ENCODE measurements around the gene SLC22A12.

SLC22A12 gene

DNA sequence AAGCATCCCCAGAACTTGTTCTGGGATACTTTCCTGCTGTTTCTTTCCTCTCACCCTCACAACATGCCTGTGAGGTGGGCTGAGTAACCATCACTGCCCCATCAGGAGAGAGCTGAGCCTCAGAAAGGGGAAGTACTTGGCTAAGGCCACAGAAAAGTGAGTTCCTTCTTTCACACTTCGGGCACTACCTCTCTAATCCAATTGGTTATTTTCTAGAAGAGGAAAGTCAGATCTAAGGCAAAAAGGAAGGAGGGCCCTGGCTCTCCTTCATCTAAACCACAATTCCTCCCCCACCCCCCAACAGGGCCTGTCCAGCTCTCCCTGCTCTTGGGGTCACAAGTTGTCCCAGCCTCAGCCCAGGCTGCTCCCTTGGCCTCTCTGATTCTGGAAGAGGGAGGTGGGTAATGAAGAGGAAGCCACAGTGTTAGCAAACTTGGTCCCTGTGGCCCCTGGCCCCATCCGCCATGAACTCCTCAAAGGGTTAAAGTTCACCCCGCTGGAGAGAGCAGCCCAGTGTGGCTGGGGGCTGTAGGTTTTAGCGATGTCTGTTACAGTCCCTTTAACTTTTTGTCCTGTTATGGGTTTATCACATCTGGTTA, 34.0 kb downstream of the SLC22A12 start:
- no peak for DNase-seq (ENCODE audit: low read depth in 2 of 2)

DNA sequence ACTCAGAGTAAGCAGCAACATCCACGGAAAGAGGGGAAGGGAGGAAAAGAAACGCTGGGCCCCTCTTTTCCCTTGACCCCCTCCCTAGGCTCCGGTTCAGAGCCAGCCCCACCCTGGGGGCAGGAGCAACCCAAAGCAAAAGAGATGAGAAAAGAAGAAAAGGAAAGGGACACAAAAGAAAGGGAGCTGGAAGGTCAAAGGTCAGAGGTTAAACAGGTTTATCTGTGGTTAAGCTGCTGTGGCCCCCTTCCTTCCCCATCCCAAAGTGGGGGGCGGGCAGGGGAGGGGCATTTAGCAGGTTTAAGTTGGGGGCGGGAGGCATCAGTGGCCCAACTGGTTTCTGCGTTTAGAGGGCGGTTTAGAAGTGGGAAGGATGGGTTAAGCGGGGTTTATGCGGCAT, 35.6 kb downstream of the SLC22A12 start:
- no peak for DNase-seq (ENCODE audit: low read depth in 2 of 2)

DNA sequence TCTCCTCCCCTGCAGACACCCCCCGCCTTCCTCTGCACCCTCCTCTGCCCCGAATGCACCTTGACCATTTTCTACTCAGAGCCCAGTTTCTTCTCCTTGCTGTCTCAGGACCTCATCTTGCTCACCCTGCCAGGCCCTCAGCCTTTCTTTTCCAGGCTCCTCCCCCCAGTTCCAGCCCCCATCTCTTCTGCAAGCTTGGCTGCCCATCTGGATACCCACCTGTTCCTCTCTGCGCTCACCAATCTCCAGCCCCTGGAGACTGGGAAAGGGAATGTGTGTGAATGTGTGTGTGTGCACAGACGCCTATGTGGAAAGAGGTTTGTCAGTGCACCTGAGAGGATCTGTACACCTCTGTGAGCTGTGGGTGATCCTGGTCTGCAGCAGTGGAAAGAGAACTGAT, 36.4 kb downstream of the SLC22A12 start:
- no peak for DNase-seq (ENCODE audit: low read depth in 2 of 2)

DNA sequence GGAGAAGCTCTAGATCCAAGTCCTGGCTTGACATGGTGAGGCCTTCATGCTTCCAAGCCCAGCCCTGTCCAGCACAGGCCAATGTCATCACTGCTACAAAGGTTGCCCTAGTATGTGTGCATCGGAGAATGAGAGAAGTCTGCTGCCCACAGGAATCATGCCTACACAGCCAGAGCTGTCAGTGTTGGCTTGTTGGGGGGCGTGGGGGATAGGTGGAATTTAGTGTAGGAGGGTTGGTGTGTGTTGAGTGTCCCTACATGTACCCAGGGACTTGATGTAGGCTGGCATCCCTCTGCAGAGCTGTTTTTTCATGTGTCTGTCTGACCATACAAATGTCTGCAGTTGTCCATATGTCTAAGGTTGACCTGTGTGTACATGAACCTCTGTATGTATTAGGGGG, 37.6 kb downstream of the SLC22A12 start:
- DNase-seq (ENCODE audit: low read depth in 2 of 2) = no peak

DNA sequence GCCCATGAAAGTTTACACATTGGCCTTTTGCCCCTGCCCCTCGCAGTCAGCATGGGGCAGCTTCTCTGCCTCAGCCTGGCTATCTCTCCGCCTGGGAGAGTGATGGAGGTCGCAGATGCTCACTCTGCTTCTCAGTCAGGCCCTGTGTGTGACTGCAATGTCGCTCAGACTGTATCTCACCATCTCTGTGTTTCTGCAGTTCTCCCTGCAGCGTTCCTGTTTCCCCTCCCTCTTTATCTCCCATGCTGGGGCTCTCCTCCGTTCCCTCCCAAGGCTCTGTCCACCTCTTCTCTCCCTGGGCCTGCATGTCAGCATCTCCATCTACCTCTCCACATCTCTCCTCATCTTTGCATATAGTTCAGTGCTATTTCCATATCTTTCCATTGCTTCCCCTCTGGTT, 38.1 kb downstream of the SLC22A12 start:
- DNase-seq (ENCODE audit: low read depth in 2 of 2) = no peak

- no peak for DNase-seq (ENCODE audit: low read depth in 2 of 2)
Measured at GRCh38 chr11:64629796-64630562, 39.0 kb downstream of the SLC22A12 start.

- DNase-seq (ENCODE audit: low read depth in 2 of 2) = no peak
Measured at GRCh38 chr11:64631675-64632074, 40.7 kb downstream of the SLC22A12 start.

DNA sequence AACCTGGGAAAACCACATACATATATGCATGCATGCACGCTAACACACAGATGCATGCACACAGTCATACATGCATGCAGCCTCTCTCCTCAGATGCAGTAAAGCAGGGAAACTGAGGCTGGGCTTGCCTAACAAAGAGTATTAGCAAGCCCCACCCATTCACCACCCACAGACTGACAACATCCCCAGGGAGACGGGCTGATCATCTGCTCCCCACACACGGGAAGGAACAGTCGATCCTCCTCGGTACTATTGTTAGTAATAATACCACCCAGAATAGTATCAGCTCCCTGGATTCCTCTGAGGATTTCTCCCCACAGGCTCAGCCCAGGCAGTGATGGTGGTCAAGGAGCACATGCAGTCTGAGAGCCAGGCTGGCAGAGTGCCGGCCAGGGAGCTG, 41.2 kb downstream of the SLC22A12 start:
- no peak for DNase-seq (ENCODE audit: low read depth in 2 of 2)

DNA sequence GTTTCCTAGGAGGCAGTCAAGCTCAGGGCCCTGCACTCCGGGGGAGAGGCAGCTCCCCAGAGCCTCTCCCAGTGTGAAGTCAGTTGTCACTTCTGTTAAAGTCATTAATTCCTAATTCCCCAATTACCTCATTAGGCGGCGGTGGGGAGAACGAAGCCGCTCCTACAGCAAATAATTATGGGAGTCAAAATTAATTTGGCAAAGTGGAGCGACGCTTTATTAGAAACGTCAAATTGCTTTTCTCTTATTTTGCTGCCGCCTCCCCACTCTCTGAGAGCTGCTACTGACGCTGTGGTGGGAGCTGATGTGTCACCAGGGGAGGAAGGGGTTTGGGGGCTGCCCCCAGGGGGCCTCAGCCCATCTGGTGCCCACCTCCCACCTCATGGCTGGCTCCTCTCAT, 41.6 kb downstream of the SLC22A12 start:
- DNase-seq (ENCODE audit: low read depth in 2 of 2) = no peak

GRCh38 chr11:64633555-64634159, 42.6 kb downstream of the SLC22A12 start:
- DNase-seq (ENCODE audit: low read depth in 2 of 2) = no peak

GRCh38 chr11:64637334-64638017, 46.5 kb downstream of the SLC22A12 start:
- no peak for DNase-seq (ENCODE audit: low read depth in 2 of 2)

GRCh38 chr11:64638018-64638665, 47.1 kb downstream of the SLC22A12 start:
- DNase-seq (ENCODE audit: low read depth in 2 of 2) = no peak

- no peak for DNase-seq (ENCODE audit: low read depth in 2 of 2)
Measured at GRCh38 chr11:64638829-64639228, 47.8 kb downstream of the SLC22A12 start.

DNA sequence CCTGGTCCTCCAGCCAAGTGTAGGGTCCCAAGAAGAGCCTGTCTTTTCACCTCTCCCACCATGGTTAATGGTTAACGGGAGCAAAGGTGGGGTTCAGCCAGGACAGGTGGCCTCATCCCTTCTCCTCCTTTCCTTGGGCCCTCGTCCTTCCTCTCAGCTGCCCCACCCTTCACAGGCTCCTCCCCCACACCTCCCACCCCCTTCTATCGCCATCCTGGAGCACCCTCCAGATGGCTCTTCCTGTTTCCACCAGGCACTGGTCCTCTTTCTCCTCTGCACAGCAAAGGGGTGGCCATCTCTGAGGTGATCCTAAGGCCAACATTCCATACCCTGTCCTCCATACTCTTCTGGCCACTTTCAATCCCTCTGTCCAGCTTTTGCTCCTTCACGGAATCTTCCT, 48.9 kb downstream of the SLC22A12 start:
- DNase-seq (ENCODE audit: low read depth in 2 of 2) = no peak

DNA sequence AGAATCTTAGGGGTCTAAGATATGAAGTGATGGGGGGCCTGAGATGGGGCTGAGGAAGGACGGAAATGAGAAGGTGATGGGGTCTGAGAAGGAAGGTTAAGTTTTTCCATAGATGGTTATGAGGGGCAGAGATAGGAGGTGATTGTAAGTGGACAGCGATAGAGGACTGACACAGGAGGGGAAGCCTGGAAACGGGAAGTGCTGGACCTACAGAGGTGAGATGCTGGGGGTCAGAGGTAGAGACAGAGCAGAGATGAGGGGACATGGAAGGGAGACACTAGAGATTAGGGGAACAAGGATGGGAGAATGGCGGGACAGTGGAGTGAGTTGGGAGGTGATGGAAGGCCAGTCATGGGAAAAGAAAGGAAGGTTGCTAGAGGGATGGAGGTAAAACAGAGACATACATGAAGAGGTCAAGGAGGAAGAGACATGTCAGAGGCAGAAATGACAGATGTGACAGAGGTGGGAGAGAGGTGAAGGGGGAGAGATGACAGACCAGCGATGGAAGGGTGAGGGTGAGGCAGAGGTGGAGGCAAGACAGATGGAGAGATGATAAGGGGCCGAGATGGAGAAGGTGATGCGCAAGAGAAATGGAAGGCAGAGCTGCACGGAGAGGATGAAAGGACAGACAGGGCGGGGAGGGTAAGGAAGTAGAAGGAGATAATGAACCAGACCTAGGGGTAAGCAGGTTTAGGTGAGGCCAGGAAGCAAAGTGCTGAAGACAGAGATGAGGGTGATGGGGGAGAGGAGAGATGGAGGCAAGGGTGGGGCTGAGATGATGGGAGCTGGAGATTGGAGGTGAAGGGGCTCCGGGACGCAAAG, 50.8 kb downstream of the SLC22A12 start:
- no peak for DNase-seq (ENCODE audit: low read depth in 2 of 2)

DNA sequence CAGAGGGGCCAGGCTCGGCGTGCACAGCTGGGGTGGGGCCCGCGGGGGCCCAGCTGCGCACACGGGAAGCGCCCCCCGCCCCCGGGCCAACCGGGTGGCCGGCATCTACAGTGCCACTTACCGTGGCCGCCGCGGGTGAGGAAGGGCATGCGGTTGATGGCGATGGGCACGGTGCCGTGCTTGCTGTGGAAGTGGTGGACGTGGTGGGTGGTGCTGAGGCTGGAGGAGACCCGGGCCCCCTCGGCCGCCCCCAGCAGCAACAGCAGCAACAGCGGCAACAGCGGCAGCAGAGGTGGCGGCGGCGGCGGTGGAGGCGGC, 51.4 kb downstream of the SLC22A12 start:
- DNase-seq (ENCODE audit: low read depth in 2 of 2) = no peak

GRCh38 chr11:64642871-64643255, 51.8 kb downstream of the SLC22A12 start:
- no peak for DNase-seq (ENCODE audit: low read depth in 2 of 2)

DNA sequence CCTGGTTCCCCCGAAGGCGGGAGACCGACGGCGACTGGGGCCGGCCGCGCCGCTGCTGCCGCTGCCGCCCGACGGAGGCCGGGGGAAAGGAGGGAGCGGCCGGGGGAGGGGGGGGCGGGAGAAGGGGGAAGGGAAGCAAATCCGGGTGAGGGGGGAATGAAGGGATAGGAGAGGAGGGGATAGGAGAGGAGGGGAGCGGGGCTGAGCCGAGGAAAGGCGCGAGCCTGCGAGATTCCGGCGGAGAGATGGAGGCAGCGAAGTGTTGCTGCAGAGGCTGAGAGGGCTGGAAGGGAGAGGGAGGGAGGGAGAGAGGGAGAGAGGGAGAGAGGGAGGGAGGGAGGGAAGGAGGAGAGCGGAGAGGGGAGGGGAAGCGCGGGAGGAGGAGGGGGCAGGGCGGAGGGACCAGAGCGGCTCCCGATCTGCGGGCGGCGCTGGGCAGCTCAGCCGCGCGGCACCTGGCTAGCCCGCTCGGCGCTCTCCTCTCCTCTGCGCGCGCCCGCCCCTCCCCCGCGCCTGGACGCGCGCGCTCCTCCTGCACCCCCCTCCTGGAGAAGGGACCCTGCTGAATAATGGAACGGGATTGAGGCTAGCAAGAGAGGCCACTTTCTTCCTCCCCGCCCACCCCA, 52.3 kb downstream of the SLC22A12 start:
- no peak for DNase-seq (ENCODE audit: low read depth in 2 of 2)

GRCh38 chr11:64643920-64644646, 53.1 kb downstream of the SLC22A12 start:
- no peak for DNase-seq (ENCODE audit: low read depth in 2 of 2)

GRCh38 chr11:64644647-64645275, 53.7 kb downstream of the SLC22A12 start:
- no peak for DNase-seq (ENCODE audit: low read depth in 2 of 2)

Measured in stimulated activated CD8-positive, alpha-beta memory T cell treated with anti-CD3 and anti-CD28 coated beads, Interleukin-2, amount 100 ng/mL, for 1 hour (primary cell).